GM10248 (cell line): ENCODE data around the gene EEF1AKMT3.

Experiments used
- CTCF ChIA-PET: fragments of 300-600 bp; sonication (Branson Sonifier 250); formaldehyde crosslinking; extraction: SDS; loops from one replicate; lab custom pipeline; 2021; ENCODE audit warnings: antibody characterized with exemption; lab: Yijun Ruan, JAX
- POLR2A ChIA-PET: fragments of 350-650 bp; sonication (Branson Sonifier 250); formaldehyde crosslinking; extraction: SDS; loops from one replicate; lab custom pipeline; 2020; ENCODE audit warnings: antibody characterized with exemption; lab: Yijun Ruan, JAX
- DNase-seq: peaks from one replicate; pipeline ENCODE4 v3.0.0; 2012; ENCODE audit errors: extremely low spot score
- TF ChIP-seq, protein P1 (sequence below): IDR thresholded peaks from 2 replicates; pipeline ENCODE4 v1.5.1; 2012; ENCODE audit warnings: mild to moderate bottlenecking, low read depth; ENCODE audit errors: extremely low read depth, missing control alignments, control extremely low read depth

EEF1AKMT3 gene

DNA sequence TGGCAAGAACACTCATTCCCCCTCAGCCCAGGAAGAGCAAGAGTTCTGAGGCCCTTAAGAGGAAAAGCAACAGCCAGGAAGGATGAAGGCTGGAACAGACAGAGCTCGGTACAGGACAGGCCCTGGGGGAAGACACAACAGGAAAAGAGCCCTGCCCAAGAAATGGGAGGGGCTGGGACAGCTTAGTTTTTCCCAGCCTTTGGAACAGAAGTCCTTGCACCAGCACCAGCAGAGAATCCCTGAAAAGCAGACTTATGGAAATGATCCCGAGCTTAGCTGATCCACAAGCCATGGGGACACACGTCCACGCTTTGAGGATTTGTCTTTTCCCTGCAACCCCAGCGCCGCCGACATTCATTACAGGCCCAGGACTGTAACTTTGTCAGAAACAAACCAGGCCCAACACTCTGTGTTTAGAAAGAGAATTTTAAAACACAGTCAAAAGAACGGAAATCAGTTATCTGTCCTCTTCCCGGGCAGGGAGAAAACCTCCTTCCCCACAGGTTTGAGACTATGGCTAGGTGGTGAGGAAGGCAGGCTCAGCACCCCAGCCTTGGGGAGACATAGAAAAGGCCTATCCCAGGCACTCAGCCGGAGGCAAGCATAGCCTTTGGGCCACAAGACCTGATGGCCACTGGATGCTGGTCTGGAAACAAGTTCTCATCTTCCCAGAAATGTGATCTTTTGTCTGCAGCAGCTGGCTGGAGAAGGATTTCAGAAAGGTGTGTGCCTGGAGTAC is 50.1 kb downstream of the EEF1AKMT3 start:
- TF ChIP-seq, protein P1, sequence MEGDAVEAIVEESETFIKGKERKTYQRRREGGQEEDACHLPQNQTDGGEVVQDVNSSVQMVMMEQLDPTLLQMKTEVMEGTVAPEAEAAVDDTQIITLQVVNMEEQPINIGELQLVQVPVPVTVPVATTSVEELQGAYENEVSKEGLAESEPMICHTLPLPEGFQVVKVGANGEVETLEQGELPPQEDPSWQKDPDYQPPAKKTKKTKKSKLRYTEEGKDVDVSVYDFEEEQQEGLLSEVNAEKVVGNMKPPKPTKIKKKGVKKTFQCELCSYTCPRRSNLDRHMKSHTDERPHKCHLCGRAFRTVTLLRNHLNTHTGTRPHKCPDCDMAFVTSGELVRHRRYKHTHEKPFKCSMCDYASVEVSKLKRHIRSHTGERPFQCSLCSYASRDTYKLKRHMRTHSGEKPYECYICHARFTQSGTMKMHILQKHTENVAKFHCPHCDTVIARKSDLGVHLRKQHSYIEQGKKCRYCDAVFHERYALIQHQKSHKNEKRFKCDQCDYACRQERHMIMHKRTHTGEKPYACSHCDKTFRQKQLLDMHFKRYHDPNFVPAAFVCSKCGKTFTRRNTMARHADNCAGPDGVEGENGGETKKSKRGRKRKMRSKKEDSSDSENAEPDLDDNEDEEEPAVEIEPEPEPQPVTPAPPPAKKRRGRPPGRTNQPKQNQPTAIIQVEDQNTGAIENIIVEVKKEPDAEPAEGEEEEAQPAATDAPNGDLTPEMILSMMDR, result no peak
- POLR2A ChIA-PET, result no interaction called here
- CTCF ChIA-PET, result interaction anchor here (1.2 to 1.6 kb wide), 4 partner anchors 9 to 83 kb away, joined by 3 to 5 read pairs (median 4); no protein-coding TSS in a partner anchor
- no peak for DNase-seq

- TF ChIP-seq, protein P1, result no peak
- POLR2A ChIA-PET, result no interaction called here
- DNase-seq, result no peak
- CTCF ChIA-PET, result interaction anchor here (1.2 to 2.4 kb wide), 5 partner anchors 9 to 83 kb away, joined by 3 to 7 read pairs (median 5); no protein-coding TSS in a partner anchor
Measured at GRCh38 chr12:57823131-57823907, 50.9 kb downstream of the EEF1AKMT3 start.

- POLR2A ChIA-PET, result no interaction called here
Measured at GRCh38 chr12:57823908-57824640, 51.7 kb downstream of the EEF1AKMT3 start.

GRCh38 chr12:57825451-57825850 is 53.0 kb downstream of the EEF1AKMT3 start:
- ChIA-PET CTCF (interaction anchor here (0.9 to 2.4 kb wide), 8 partner anchors 9 to 84 kb away, joined by 3 to 7 read pairs (median 3); no protein-coding TSS in a partner anchor), POLR2A (no interaction called here)
- TF ChIP-seq, protein P1, result no peak
- no peak for DNase-seq

More at GRCh38 chr12:57823908-57824640, 51.7 kb downstream of the EEF1AKMT3 start:
- CTCF ChIA-PET, result interaction anchor here (0.9 to 2.4 kb wide), 8 partner anchors 8 to 85 kb away, joined by 3 to 7 read pairs (median 3); no protein-coding TSS in a partner anchor
- DNase-seq, result no peak
- TF ChIP-seq, protein P1, result no peak

- DNase-seq, result no peak
- TF ChIP-seq, protein P1, result no peak
- ChIA-PET CTCF (interaction anchor here (0.8 to 1.5 kb wide), 5 partner anchors 9 to 81 kb away, joined by 3 to 5 read pairs (median 3); no protein-coding TSS in a partner anchor), POLR2A (no interaction called here)
Measured at GRCh38 chr12:57826400-57826799, 54.0 kb downstream of the EEF1AKMT3 start.
